Skin of body (tissue), 2 donors: ENCODE results near the gene NAT16. TPM values are rescaled to one million over a fixed set of nuclear protein-coding genes. Genes with fewer than 3 reads are reported as not detected.
"Not testable (repeated sequence)": the region's sequence is repeated elsewhere in the genome, so short reads cannot be mapped to it uniquely, and the experiment has no call there.

ENCODE experiments used
- DNase-seq: peaks from one replicate; lab custom pipeline; 2025; lab: John Stamatoyannopoulos, UW
- total RNA-seq: library from RNA; depleted of rRNA; stranded (reverse); fragments of >200 nt; gene quantifications from one replicate; pipeline ENCODE4 v1.2.3, GENCODE V29; 2014

The NAT16 gene
- total RNA-seq, 1 donor from 2014 or later = not detected

DNA sequence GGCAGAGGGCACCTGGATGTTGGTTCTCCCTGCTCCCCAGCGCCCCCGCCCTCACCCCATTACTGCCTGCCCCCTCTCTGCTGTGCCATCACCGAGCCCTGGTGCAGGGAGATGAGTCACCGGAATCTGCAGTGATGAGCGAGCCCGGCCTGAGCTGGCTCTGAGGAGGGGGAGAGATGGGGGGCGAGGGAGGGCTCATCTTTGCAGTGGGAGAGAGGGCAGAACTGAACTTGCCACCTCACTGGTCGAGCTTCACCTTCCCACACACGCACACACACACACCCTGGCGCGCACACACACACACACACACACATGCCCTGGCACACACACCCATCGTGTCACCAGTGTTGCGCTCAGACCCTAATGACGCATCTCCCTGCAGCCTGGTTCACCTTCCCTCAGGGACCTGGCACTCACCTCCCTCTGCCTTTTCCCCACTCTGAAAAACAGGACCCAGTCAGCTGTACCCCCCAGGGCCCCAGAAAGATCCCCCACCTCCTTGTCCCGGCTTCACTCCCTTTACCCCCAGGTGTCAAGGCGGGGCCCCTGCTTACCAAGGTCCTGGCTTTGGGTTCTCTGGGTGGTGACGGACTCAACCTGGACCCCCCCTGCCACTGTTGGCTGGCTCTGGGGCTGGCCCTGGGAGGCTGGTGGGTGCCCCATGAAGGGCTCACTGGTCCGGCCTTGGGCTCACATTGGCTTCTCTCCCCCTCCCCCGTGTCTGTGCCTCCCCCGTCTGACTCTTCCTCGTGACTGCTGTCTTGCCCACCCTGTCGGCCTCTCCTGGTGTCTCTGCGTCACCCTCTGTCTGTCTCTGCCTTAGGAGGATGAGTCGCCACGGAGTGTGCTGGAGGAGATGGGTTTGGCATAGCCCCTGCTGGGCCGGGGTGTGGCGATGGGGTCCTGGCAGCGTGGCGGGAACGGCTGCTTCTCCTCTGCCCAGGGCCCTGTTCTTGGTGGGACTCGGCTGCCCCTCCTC lies 20.1 kb downstream of the NAT16 start:
- no peak for DNase-seq

DNA sequence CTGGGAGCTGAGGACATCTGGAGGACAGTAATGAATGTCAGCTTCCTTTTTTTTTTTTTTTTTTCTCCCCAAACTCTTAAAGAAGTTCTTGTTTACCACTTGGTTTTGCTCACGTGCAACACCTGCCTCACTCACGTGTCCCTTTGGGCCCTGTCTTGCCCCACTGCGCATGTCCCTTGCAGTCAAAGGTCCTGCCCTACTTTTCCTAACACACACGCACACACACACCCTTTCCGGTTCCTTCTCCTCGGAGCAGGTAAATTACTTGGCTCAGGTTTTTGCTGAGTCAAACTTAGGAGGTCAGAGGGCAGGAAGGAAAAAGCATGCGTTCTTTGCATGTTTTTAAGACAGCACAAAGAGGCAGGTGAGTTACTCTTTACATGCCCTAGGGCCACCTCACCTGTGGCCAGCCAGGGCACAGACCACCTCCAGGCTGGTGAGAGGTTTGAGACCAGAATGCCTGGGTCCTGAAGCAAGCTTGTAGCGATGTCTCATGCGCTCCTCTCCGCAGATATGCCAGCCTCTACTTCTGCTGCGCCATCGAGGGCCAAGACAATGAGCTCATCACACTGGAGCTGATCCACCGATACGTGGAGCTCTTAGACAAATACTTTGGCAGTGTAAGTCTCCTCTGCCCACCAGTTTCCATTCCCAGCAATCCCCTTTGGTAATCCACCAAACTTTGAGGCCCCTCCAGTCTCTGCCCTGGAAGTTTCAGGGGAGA lies 23.1 kb downstream of the NAT16 start:
- no peak for DNase-seq

GRCh38 chr7:101156277-101156676 lies 23.8 kb downstream of the NAT16 start:
- DNase-seq = no peak

DNA sequence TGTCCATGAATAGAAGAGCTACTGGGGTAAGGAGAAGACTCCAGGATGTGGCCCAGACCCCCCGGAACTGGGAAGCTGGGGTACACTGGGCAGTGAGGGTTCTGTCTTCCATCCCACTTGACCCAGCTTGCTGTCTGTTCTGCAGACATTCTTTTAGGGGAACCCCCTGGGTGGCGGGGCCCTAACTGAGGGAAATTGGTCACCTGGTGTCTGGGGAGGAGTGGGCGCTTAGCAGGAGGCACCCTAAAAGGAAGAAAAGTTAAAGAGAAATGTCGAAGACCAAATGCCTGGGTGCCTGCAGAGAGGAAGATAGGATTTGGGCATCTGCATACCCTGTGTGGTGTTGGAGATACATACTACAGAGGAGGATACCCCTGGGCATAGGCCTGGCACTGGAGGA lies 24.8 kb downstream of the NAT16 start:
- DNase-seq = no peak

GRCh38 chr7:101154693-101155102 lies 25.4 kb downstream of the NAT16 start:
- no peak for DNase-seq

GRCh38 chr7:101153969-101154692 lies 26.0 kb downstream of the NAT16 start, which contains the start of gene AP1S1:
Gene AP1S1 (plus strand): TSS chr7:101154476. CDS start chr7:101154515, 39 bp downstream.
- peak; percentile 87 for DNase-seq

DNA sequence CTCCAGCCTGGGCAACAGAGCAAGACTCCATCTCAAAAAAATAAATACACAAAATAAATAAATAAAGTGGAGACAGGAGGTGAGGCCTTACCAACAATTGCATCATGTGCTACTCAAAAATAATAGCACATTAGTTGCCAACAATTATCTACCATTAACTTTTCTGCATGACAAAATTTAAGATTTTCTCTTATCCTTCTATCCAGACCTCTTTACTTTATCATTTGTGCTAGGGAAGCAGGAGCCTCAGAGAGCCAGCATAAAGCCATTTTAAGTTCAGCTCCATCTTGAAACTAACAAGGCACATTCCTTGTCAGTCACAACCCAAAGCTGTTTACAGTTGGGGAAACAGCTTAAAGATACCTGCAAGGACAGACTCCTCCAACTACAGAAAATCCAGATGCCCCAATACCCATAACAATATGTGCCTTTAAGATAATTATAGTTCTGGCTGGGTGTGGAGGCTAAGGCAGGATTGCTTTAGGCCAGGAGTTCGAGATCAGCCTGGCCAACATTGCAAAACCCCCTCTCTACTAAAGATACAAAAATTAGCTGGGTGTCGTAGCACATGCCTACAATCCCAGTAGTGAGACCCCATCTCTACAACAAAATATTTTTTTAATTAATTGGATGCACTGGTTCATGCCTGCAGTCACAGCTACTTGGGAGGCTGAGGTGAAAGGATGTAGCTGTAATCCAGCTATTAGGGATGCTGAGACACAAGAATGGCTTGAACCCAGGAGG lies 28.0 kb downstream of the NAT16 start:
- no peak for DNase-seq

DNA sequence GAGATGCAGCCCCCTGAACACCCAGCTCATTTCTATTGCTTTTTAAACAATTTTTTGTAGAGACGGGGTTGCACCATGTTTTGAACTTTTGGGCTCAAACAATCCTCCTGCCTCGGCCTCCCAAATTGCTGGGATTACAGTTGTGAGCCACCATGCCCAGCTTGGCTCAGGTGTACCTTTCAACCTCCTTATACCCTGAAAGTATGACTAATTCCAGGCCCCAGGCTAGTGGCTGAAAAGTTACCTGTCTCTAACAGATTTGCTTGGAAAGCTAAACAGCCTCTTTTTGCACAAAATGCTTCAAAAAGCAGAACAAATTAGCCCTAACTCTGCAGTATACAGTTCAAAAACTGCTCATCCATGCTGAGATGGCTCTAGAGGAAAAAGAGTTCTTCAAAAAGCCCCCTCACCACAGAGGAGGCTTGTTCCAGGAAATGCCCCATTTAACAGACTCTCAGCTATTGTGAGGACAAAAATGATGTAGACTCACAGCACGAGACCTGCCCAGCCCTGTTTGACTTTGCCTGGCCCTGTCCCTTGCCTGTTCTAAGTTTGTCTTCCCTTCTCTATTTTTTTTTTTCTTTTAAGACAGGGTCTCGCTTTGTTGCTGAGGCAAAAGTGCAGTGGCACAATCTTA lies 39.2 kb downstream of the NAT16 start:
- no peak for DNase-seq

- no peak for DNase-seq
Measured at GRCh38 chr7:101140339-101140699, 39.8 kb downstream of the NAT16 start.

DNA sequence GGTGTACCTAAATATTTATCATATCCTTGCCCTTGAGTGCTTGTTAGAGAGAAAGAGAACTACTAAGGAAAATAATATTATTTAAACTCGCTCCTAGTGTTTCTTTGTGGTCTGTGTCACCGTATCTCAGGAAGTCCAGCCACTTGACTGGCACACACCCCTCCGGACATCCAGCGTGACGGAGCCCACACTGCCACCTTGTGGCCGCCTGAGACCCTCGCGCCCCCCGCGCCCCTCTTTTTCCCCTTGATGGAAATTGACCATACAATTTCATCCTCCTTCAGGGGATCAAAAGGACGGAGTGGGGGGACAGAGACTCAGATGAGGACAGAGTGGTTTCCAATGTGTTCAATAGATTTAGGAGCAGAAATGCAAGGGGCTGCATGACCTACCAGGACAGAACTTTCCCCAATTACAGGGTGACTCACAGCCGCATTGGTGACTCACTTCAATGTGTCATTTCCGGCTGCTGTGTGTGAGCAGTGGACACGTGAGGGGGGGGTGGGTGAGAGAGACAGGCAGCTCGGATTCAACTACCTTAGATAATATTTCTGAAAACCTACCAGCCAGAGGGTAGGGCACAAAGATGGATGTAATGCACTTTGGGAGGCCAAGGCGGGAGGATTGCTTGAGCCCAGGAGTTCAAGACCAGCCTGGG lies 41.8 kb downstream of the NAT16 start:
- DNase-seq = peak; percentile 59

DNA sequence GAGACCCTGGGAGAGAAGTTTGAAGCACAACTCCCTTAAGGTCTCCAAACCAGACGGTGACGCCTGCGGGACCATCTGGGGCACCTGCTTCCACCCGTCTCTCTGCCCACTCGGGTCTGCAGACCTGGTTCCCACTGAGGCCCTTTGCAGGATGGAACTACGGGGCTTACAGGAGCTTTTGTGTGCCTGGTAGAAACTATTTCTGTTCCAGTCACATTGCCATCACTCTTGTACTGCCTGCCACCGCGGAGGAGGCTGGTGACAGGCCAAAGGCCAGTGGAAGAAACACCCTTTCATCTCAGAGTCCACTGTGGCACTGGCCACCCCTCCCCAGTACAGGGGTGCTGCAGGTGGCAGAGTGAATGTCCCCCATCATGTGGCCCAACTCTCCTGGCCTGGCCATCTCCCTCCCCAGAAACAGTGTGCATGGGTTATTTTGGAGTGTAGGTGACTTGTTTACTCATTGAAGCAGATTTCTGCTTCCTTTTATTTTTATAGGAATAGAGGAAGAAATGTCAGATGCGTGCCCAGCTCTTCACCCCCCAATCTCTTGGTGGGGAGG lies 42.4 kb downstream of the NAT16 start:
- no peak for DNase-seq

DNA sequence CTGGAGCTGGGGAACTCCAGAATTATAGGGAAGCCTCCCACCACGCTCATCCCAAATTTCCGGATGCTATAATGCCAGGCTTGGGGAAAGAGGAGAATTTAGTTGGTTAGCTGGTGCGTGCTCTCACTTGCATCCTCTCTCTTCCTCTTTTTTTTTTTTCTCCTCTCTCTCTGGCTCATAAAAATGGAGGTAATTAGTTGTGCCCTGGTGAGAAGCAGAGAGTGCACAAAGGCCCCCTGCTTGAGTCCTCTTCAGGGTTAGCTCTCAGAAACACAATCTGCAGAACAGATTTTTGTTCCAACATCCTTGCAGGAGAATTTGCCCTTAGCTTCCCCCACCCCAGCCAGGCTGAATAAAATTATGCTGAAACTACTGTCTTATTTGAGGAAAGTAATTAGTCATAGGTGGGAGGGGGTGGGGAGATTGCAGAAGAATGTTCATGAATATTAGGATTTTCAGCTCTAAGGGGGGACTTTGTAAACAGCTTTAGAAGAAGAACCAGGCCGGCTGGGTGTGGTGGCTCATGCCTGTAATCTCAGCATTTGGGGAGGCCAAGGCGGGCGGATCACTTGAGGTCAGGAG lies 45.6 kb downstream of the NAT16 start:
- DNase-seq = no peak

GRCh38 chr7:101133621-101134398 lies 46.3 kb downstream of the NAT16 start:
- DNase-seq = no peak

DNA sequence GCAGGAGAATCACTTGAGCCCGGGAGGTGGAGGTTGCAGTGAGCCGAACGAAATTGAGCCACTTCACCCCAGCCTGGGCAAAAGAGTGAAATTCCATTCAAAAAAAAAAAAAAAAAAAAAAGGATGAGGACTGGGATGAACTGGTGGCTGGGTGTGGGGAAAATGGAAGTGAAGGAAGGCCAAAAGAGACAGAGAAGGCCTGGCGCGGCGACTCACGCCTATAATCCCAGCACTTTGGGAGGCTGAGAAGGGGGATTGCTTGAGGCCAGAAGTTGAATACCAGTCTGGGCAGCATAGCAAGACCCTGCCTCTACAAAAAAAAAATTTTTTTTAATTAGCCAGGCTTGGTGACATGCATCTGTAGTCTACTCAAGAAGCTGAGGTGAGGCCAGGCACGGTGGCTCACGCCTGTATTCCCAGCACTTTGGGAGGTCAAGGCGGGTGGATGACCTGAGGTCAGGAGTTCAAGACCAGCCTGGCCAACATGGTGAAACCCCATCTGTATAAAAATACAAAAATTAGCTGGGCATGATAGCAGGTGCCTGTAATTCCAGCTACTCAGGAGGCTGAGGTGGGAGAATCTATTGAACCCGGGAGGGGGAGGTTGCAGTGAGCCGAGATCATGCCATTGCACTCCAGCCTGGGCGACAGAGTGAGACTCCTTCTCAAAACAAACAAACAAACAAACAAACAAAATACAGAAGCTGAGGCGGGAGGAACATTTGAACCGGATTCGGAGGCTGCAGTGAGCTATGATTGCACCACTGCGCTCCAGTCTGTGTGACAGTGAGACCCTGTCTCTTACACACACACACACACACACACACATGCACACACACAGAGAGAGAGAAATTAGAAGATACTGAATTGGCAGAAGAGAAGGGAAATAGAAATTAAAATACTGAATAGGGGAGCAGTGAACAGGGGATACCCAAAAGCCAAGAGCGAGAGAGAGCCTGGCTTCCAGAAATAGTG lies 47.2 kb downstream of the NAT16 start:
- DNase-seq = not testable (repeated sequence)

- DNase-seq = no peak
Measured at GRCh38 chr7:101129603-101130117, 50.4 kb downstream of the NAT16 start.

DNA sequence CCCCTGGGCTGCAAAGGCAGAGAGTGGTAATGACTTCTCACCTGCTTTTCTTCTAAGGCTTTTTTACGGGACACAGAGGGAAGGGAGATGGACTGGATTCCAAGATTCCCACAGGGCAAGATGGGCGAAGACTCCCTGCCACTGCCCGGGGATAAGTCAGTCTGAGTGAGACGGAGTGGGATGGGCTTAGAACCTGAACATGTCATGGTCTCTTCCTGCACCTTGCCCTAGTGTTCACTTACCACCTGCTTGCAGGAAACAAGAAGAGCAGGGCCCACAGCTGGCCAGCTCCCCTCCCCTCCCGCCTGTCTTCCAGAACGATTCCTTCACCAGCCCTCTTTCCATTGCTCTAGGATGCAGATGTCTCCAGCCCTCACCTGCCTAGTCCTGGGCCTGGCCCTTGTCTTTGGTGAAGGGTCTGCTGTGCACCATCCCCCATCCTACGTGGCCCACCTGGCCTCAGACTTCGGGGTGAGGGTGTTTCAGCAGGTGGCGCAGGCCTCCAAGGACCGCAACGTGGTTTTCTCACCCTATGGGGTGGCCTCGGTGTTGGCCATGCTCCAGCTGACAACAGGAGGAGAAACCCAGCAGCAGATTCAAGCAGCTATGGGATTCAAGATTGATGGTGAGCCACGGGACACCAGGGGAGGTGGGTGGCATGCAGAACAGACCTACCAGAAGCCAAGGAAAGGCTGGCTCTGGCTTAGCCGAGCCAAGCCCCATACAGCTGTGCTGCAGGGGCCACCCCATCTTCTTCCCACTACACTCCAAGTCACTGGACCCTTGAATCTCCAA lies 51.9 kb downstream of the NAT16 start:
- no peak for DNase-seq
